HCT116 (cell line): ENCODE measurements around the gene PTRHD1. TPM values are rescaled to one million over a fixed set of nuclear protein-coding genes. Genes with fewer than 3 reads are reported as not detected.

Experiments used
- ATAC-seq: fragments of 200-7000 bp; cut with Tn5 transposase; 2 replicates; pipeline ENCODE4 v1.9.1; 2020; ENCODE audit warnings: mild to moderate bottlenecking, moderate library complexity
- BruUV-seq: library from RNA; stranded (reverse); fragments of 400-500 nt; replicated peaks from 2 replicates; lab custom pipeline; 2021; lab: Mats Ljungman, UMichigan
- CTCF ChIA-PET: fragments of 300-600 bp; sonication (Branson Sonifier 250); formaldehyde crosslinking; loops from one replicate; lab custom pipeline; 2021; ENCODE audit warnings: antibody characterized with exemption; lab: Charles Lee
- POLR2A ChIA-PET: fragments of 300-600, 350-600 bp; sonication (Branson Sonifier 250); formaldehyde crosslinking; loops from one replicate; lab custom pipeline; 2021; ENCODE audit warnings: antibody characterized with exemption; lab: Charles Lee
- RAD21 ChIA-PET, 2 experiments: fragments of 300-600 bp; sonication (Branson Sonifier 250); formaldehyde crosslinking; loops; one replicate each; lab custom pipeline; 2023; ENCODE audit warnings: low total read pairs in 2 of 2; ENCODE audit not compliant: uncharacterized antibody in 2 of 2, unreplicated experiment in 2 of 2, low non-redundant PET in 1 of 2; lab: Charles Lee
- DNase-seq: peaks from one replicate; pipeline ENCODE4 v3.0.0-alpha.2; 2010; ENCODE audit warnings: low read depth, low spot score
- H2AFZ ChIP-seq: fragments of 200-600 bp; shearing (Covaris generic), sonication (generic); 2 replicates; pipeline ENCODE4 v1.6.1; 2017; ENCODE audit warnings: low read depth, mixed run types, mixed read lengths, antibody characterized with exemption, low read length; ENCODE audit not compliant: poor library complexity, severe bottlenecking
- H3K27ac ChIP-seq: 2 replicates; pipeline ENCODE4 v1.5.1; 2012; ENCODE audit warnings: low read depth, low read length
- H3K27me3 ChIP-seq: fragments of 200-600 bp; sonication (generic); 2 replicates; pipeline ENCODE4 v1.6.1; 2016; ENCODE audit warnings: mixed run types, low read length, mixed read lengths; ENCODE audit not compliant: insufficient read depth
- H3K36me3 ChIP-seq, 2 experiments: fragments of 200-500 bp in 1 of 2; fragments of 200-600 bp in 1 of 2; sonication (Bioruptor generic) in 1 of 2; sonication (generic) in 1 of 2; 2 replicates each; pipeline versions ENCODE4 v1.5.1 to v1.6.1; 2014 to 2016; ENCODE audit warnings: low read length in 2 of 2, inconsistent platforms in 1 of 2, mixed read lengths in 1 of 2, mixed run types in 1 of 2; ENCODE audit not compliant: insufficient read depth in 2 of 2, control insufficient read depth in 1 of 2
- H3K4me1 ChIP-seq, 2 experiments: fragments of 200-600 bp in 1 of 2; sonication (generic) in 1 of 2; 2 replicates each; pipeline versions ENCODE4 v1.5.1 to v1.6.1; 2012 to 2017; ENCODE audit warnings: low read length in 2 of 2, inconsistent platforms in 1 of 2, mild to moderate bottlenecking in 1 of 2, mixed read lengths in 1 of 2, mixed run types in 1 of 2, moderate library complexity in 1 of 2; ENCODE audit not compliant: insufficient read depth in 2 of 2, control insufficient read depth in 1 of 2
- H3K4me2 ChIP-seq: fragments of 200-600 bp; sonication (generic); 2 replicates; pipeline ENCODE4 v1.6.1; 2017; ENCODE audit warnings: mixed run types, low read length, mixed read lengths
- H3K4me3 ChIP-seq, 2 experiments: fragments of 200-600 bp in 1 of 2; sonication (generic) in 1 of 2; replicated peaks in 1 of 2; 2 replicates each; pipeline ENCODE4 v1.5.1; 2011 to 2016; ENCODE audit warnings: low read length in 2 of 2, control low read depth in 1 of 2, low read depth in 1 of 2, mild to moderate bottlenecking in 1 of 2, mixed read lengths in 1 of 2, mixed run types in 1 of 2
- H3K79me2 ChIP-seq: fragments of 200-600 bp; sonication (generic); 2 replicates; pipeline ENCODE4 v1.6.1; 2017; ENCODE audit warnings: mild to moderate bottlenecking, mixed run types, low read length, moderate library complexity, mixed read lengths; ENCODE audit not compliant: insufficient read depth
- H3K9ac ChIP-seq: fragments of 200-600 bp; sonication (generic); 2 replicates; pipeline ENCODE4 v1.6.1; 2016; ENCODE audit warnings: low read length, mixed read lengths
- H3K9me2 ChIP-seq: fragments of 200-600 bp; sonication (generic), shearing (Covaris generic); 2 replicates; pipeline ENCODE4 v1.6.1; 2017; ENCODE audit warnings: mixed run types, mild to moderate bottlenecking, moderate library complexity; ENCODE audit not compliant: insufficient read depth
- H3K9me3 ChIP-seq, 2 experiments: fragments of 200-500 bp in 1 of 2; fragments of 200-600 bp in 1 of 2; sonication (Bioruptor generic) in 1 of 2; sonication (generic) in 1 of 2; 2 replicates each; pipeline ENCODE4 v1.6.1; 2014 to 2017; ENCODE audit warnings: low read length in 2 of 2, mixed read lengths in 2 of 2, inconsistent platforms in 1 of 2, low read depth in 1 of 2, mild to moderate bottlenecking in 1 of 2, mixed run types in 1 of 2, moderate library complexity in 1 of 2; ENCODE audit not compliant: control insufficient read depth in 1 of 2, insufficient read depth in 1 of 2
- H4K20me1 ChIP-seq: fragments of 200-600 bp; sonication (generic), shearing (Covaris generic); 2 replicates; pipeline ENCODE4 v1.6.1; 2017; ENCODE audit warnings: mixed run types, mild to moderate bottlenecking, moderate library complexity; ENCODE audit not compliant: insufficient read depth
- FOSL1 ChIP-seq: IDR thresholded peaks from 2 replicates; pipeline ENCODE4 v1.6.1; 2012; ENCODE audit warnings: low read depth
- POLR2A ChIP-seq: IDR thresholded peaks from 2 replicates; pipeline ENCODE4 v1.7.0; 2011; ENCODE audit warnings: borderline replicate concordance; ENCODE audit not compliant: insufficient read depth, insufficient read length; ENCODE audit errors: extremely low read depth
- SP1 ChIP-seq: IDR thresholded peaks from 2 replicates; pipeline ENCODE4 v1.6.1; 2012; ENCODE audit warnings: low read depth
- SRF ChIP-seq: IDR thresholded peaks from 2 replicates; pipeline ENCODE4 v1.6.1; 2012; ENCODE audit warnings: low read depth
- intact Hi-C: fragments of 100-400 bp; cut with micrococcal nuclease; formaldehyde crosslinking; loops from 2 replicates; pipeline ENCODE4 v1.10.0; 2022
- total RNA-seq: library from RNA; stranded (reverse); gene quantifications from one replicate; pipeline ENCODE4 v1.2.1, GENCODE V29; 2021; ENCODE audit not compliant: unreplicated experiment
- TF ChIP-seq, protein P1 (sequence below): IDR thresholded peaks from 2 replicates; pipeline ENCODE4 v1.6.1; 2012

Gene PTRHD1
- total RNA-seq, 1 experiment from 2014 or later, result 24.3 TPM

DNA sequence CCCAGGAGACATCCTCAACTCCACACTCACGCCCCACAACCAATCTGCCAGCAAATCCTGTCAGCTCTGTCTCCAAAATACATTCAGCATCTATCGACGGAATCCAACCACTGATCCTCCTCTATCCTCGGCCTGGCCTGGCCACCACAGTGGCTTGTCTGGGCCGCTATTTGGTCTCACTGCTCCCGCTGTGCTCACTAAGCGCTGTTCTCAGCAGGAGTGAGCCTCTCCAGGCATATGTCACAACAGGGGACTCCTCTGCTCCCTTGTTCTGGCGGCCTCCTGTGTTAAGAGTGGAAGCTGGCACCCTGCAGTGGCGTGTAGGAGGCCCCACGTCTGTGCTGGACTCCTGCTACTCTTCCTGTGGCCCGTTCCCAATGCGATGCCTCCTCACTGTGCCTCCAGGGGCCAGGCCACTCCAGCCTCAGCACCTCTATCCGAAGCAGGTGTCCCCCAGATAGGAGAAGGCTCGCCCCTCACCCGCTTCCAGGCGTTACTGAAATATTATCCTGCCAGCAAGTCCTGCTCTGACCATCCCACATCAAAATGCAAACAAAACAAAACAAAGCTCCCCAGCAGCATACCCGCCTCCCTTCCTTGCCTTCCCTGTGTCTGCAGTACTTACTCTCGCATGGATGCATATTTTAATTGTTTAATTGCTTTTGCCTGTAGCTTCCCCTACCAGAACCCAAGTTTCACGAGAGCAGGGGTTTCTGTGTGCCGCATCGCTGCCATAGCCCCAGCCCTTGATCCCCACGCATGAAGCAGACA is 39.9 kb upstream of the PTRHD1 start:
- no peak for DNase-seq
- Histone ChIP-seq H3K9me2 (no peaks in the 10 kb centered on the region), H2AFZ (no peak overlapping the region), H3K36me3 (peaks cover 0 to 19% of the 10 kb centered on the region in 2 experiments; a peak in 3 of 4 replicates), H3K4me1 (peaks cover 0 to 17% of the 10 kb centered on the region in 2 experiments; a peak in 2 of 4 replicates), H3K4me3 (no peak overlapping the region)
- BruUV-seq, result no TSS peak
- RAD21 ChIA-PET, result no interaction called here
- TF ChIP-seq, protein P1, sequence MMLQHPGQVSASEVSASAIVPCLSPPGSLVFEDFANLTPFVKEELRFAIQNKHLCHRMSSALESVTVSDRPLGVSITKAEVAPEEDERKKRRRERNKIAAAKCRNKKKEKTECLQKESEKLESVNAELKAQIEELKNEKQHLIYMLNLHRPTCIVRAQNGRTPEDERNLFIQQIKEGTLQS, result no peak
- TF ChIP-seq SP1 (no peak), FOSL1 (no peak), POLR2A (no peak), SRF (no peak)
- TF ChIP-seq, all 23 proteins: peak for 0
- Histone ChIP-seq H3K79me2 (no peaks in the 10 kb centered on the region), H3K27ac (no peak overlapping the region), H3K27me3 (no peaks in the 10 kb centered on the region), H3K4me2 (no peak overlapping the region), H4K20me1 (no peaks in the 10 kb centered on the region), H3K9ac (no peak overlapping the region), H3K9me3 (no peaks in the 10 kb centered on the region)
- no peak for ATAC-seq
- POLR2A ChIA-PET, result no interaction called here
- intact Hi-C loops, result no loop called here
- CTCF ChIA-PET, result no interaction called here

DNA sequence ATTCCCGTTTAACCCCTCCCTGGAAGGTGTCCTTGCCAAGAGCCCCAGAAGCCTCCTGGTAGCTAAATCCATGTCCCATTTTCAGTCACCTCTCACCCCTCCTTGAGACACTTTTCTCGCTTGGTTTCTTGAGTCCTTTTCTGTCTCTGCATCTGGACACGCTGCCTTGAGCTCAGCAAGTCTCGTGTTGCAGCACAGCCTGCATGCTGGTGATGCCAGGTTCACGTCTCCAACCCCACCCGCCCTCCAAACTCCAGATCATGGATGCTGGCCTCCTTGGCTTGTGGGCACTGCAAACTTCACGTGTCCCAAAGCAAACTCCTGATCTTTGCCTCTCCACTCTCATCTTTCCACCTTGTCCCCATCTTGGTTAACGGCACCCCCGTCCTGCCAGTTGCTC is 39.3 kb upstream of the PTRHD1 start:
- H3K27ac ChIP-seq, result no peak overlapping the region
- no peaks in the 10 kb centered on the region for H3K9me3 ChIP-seq
- H3K4me2 ChIP-seq, result no peak overlapping the region
- no peak for DNase-seq
- no peak for TF ChIP-seq FOSL1
- TF ChIP-seq, protein P1, result no peak
- TF ChIP-seq, all 23 proteins: peak for 0
- Histone ChIP-seq H3K36me3 (peaks cover 0 to 19% of the 10 kb centered on the region in 2 experiments; a peak in 3 of 4 replicates), H2AFZ (no peak overlapping the region), H3K4me1 (peaks cover 0 to 17% of the 10 kb centered on the region in 2 experiments; a peak in 2 of 4 replicates), H3K9ac (no peak overlapping the region), H3K27me3 (no peaks in the 10 kb centered on the region), H3K79me2 (no peaks in the 10 kb centered on the region), H4K20me1 (no peaks in the 10 kb centered on the region), H3K9me2 (no peaks in the 10 kb centered on the region), H3K4me3 (no peak overlapping the region)
- BruUV-seq, result no TSS peak
- intact Hi-C loops, result no loop called here
- ChIA-PET RAD21 (no interaction called here), CTCF (no interaction called here), POLR2A (no interaction called here)
- no peak for ATAC-seq
